H9 (cell line): ENCODE measurements around the gene TACC2. TPM values are rescaled to one million over a fixed set of nuclear protein-coding genes. Genes with fewer than 3 reads are reported as not detected.

ENCODE experiments used
- DNase-seq: peaks from one replicate; pipeline ENCODE4 v3.0.0-alpha.2; 2017
- H2AFZ ChIP-seq: one replicate; pipeline ENCODE4 v1.6.1; 2013; ENCODE audit warnings: mild to moderate bottlenecking, low read length, control low read depth, moderate library complexity
- H2AK5ac ChIP-seq: 2 replicates; pipeline ENCODE4 v1.6.1; 2013; ENCODE audit warnings: low read length, control low read depth, mixed read lengths; ENCODE audit not compliant: insufficient read length
- H2BK120ac ChIP-seq: one replicate; pipeline ENCODE4 v1.6.1; 2013; ENCODE audit warnings: low read depth, mild to moderate bottlenecking, low read length, control low read depth, inconsistent platforms; ENCODE audit not compliant: poor library complexity, severe bottlenecking
- H2BK12ac ChIP-seq: 2 replicates; pipeline ENCODE4 v1.6.1; 2013; ENCODE audit warnings: low read length, control low read depth, mixed read lengths, low read depth; ENCODE audit not compliant: insufficient read length
- H2BK15ac ChIP-seq: 2 replicates; pipeline ENCODE4 v1.6.1; 2013; ENCODE audit warnings: low read depth, low read length, control low read depth
- H2BK20ac ChIP-seq: one replicate; pipeline ENCODE4 v1.6.1; 2013; ENCODE audit warnings: low read depth, mild to moderate bottlenecking, low read length, control low read depth, inconsistent platforms; ENCODE audit not compliant: poor library complexity, severe bottlenecking
- H2BK5ac ChIP-seq: 2 replicates; pipeline ENCODE4 v1.6.1; 2013; ENCODE audit warnings: low read length, control low read depth, mixed read lengths; ENCODE audit not compliant: insufficient read length
- H3K14ac ChIP-seq: 2 replicates; pipeline ENCODE4 v1.6.1; 2013; ENCODE audit warnings: low read length, control low read depth; ENCODE audit not compliant: insufficient read depth
- H3K18ac ChIP-seq: 2 replicates; pipeline ENCODE4 v1.6.1; 2013; ENCODE audit warnings: low read depth, mild to moderate bottlenecking, mixed read lengths, low read length, control low read depth; ENCODE audit not compliant: insufficient read length
- H3K23ac ChIP-seq: 2 replicates; pipeline ENCODE4 v1.6.1; 2013; ENCODE audit warnings: low read length, control low read depth, mixed read lengths, low read depth; ENCODE audit not compliant: insufficient read length
- H3K23me2 ChIP-seq: 2 replicates; pipeline ENCODE4 v1.6.1; 2013; ENCODE audit warnings: low read depth, mild to moderate bottlenecking, mixed read lengths, low read length, control low read depth; ENCODE audit not compliant: insufficient read length, poor library complexity, severe bottlenecking
- H3K27ac ChIP-seq: 2 replicates; pipeline ENCODE4 v1.5.1; 2013; ENCODE audit warnings: low read length, control low read depth, mixed read lengths, low read depth; ENCODE audit not compliant: insufficient read length
- H3K27me3 ChIP-seq: 2 replicates; pipeline ENCODE4 v1.6.1; 2013; ENCODE audit warnings: low read length, control low read depth, inconsistent platforms; ENCODE audit not compliant: insufficient read depth
- H3K4ac ChIP-seq: 2 replicates; pipeline ENCODE4 v1.6.1; 2013; ENCODE audit warnings: low read depth, mild to moderate bottlenecking, control low read depth, inconsistent platforms, low read length, moderate library complexity
- H3K4me1 ChIP-seq: 2 replicates; pipeline ENCODE4 v1.6.1; 2013; ENCODE audit warnings: low read length, control low read depth, inconsistent platforms; ENCODE audit not compliant: insufficient read depth
- H3K4me2 ChIP-seq: 2 replicates; pipeline ENCODE4 v1.6.1; 2013; ENCODE audit warnings: low read length, control low read depth, mixed read lengths; ENCODE audit not compliant: insufficient read length, insufficient read depth
- H3K56ac ChIP-seq: 2 replicates; pipeline ENCODE4 v1.6.1; 2013; ENCODE audit warnings: low read depth, mild to moderate bottlenecking, mixed read lengths, low read length, control low read depth; ENCODE audit not compliant: insufficient read length
- H3K79me1 ChIP-seq: 2 replicates; pipeline ENCODE4 v1.6.1; 2013; ENCODE audit warnings: low read depth, mild to moderate bottlenecking, moderate library complexity, low read length, control low read depth, inconsistent platforms; ENCODE audit not compliant: insufficient read depth, poor library complexity, severe bottlenecking
- H3K79me2 ChIP-seq: 2 replicates; pipeline ENCODE4 v1.6.1; 2013; ENCODE audit warnings: low read length, control low read depth, inconsistent platforms; ENCODE audit not compliant: insufficient read depth
- H3K9ac ChIP-seq: 2 replicates; pipeline ENCODE4 v1.6.1; 2013; ENCODE audit warnings: low read length, control low read depth, mixed read lengths; ENCODE audit not compliant: insufficient read length; ENCODE audit errors: extremely low read depth
- H3K9me3 ChIP-seq: one replicate; pipeline ENCODE4 v1.6.1; 2013; ENCODE audit warnings: low read depth, low read length, inconsistent platforms; ENCODE audit not compliant: control insufficient read depth
- H3T11ph ChIP-seq: one replicate; pipeline ENCODE4 v1.6.1; 2013; ENCODE audit warnings: mild to moderate bottlenecking, low read length, control low read depth, inconsistent platforms
- H4K20me1 ChIP-seq: one replicate; pipeline ENCODE4 v1.6.1; 2013; ENCODE audit not compliant: control insufficient read depth, insufficient read length, insufficient read depth
- H4K5ac ChIP-seq: 2 replicates; pipeline ENCODE4 v1.6.1; 2013; ENCODE audit warnings: low read depth, mild to moderate bottlenecking, mixed read lengths, low read length, control low read depth; ENCODE audit not compliant: insufficient read length
- H4K8ac ChIP-seq: replicated peaks from 2 replicates; pipeline ENCODE4 v1.6.1; 2013; ENCODE audit warnings: low read length, control low read depth, mixed read lengths, low read depth; ENCODE audit not compliant: insufficient read length
- H4K91ac ChIP-seq: 2 replicates; pipeline ENCODE4 v1.6.1; 2013; ENCODE audit warnings: low read depth, mild to moderate bottlenecking, moderate library complexity, mixed read lengths, low read length, control low read depth; ENCODE audit not compliant: insufficient read length
- H3K27ac Mint-ChIP-seq, 3 experiments: 2 replicates in 2 of 3; 3 replicates in 1 of 3; pipeline ENCODE4 v1.8.0; 2020 to 2021; ENCODE audit warnings: mixed read lengths in 3 of 3, mild to moderate bottlenecking in 1 of 3, moderate library complexity in 1 of 3
- H3K27me3 Mint-ChIP-seq: 2 replicates; pipeline ENCODE4 v1.8.0; 2021; ENCODE audit warnings: low read depth, mild to moderate bottlenecking, moderate library complexity, mixed read lengths
- H3K36me3 Mint-ChIP-seq, 3 experiments: 2 replicates in 2 of 3; 3 replicates in 1 of 3; pipeline ENCODE4 v1.8.0; 2020 to 2021; ENCODE audit warnings: low read depth in 3 of 3, mixed read lengths in 3 of 3; ENCODE audit not compliant: insufficient read depth in 1 of 3
- H3K4me1 Mint-ChIP-seq, 2 experiments: 2 replicates each; pipeline ENCODE4 v1.8.0; 2020; ENCODE audit warnings: mixed read lengths in 2 of 2
- H3K4me3 Mint-ChIP-seq, 2 experiments: 2 replicates in 1 of 2; 3 replicates in 1 of 2; pipeline ENCODE4 v1.8.0; 2020 to 2021; ENCODE audit warnings: mild to moderate bottlenecking in 2 of 2, mixed read lengths in 2 of 2, moderate library complexity in 1 of 2
- H3K9me3 Mint-ChIP-seq, 2 experiments: 2 replicates in 1 of 2; 3 replicates in 1 of 2; pipeline ENCODE4 v1.8.0; 2020; ENCODE audit warnings: mild to moderate bottlenecking in 2 of 2, mixed read lengths in 2 of 2, moderate library complexity in 1 of 2
- WGBS: extraction: QIAGEN DNeasy Blood & Tissue Kit; methylation state at CpG from one replicate; pipeline ENCODE4 v1.1.7; 2013; ENCODE audit warnings: missing lambda C conversion rate, low lambda C conversion rate, mixed read lengths; ENCODE audit not compliant: insufficient read length; ENCODE audit errors: extremely low coverage; 5-methylcytosine and 5-hydroxymethylcytosine counted together
- total RNA-seq: library from RNA; stranded (reverse); gene quantifications from 2 replicates; pipeline ENCODE4 v1.2.1, GENCODE V29; 2021
- TF ChIP-seq, protein P1 (sequence below): fragments of 200-600 bp; sonication (generic); conservative IDR thresholded peaks from 3 replicates; pipeline ENCODE4 v1.8.0; 2021; ENCODE audit warnings: antibody characterized with exemption, mild to moderate bottlenecking

The TACC2 gene
- total RNA-seq, 1 experiment from 2014 or later: 58.1 TPM

DNA sequence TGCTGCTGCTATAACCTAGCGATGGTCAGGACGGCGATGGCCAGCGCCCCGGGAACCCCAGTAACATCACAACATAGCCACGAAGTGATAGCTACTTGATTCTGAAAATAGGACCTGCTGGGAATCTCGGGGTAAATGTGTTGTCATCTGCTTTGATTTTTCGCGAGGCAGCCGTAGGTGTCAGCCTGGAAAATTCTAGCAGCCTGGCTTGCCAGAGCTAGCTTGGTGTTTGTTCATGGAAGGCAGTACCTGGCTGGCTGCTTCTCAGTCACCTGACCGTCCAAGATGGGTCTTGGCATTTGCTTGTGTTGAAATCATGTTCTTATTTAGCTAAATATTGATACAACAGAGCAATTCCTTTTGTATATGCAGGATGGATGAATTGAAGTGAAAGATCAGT is 199.7 kb downstream of the TACC2 start:
- Histone ChIP-seq H3K23me2 (peaks cover 2% of the 10 kb centered on the region), H2AFZ (no peak overlapping the region), H3K27ac (no peak overlapping the region), H4K8ac (no peak overlapping the region), H4K91ac (no peak overlapping the region), H4K20me1 (no peaks in the 10 kb centered on the region), H3K9me3 (no peaks in the 10 kb centered on the region), H2BK5ac (no peak overlapping the region), H4K5ac (no peak overlapping the region), H3K9ac (no peak overlapping the region), H3K23ac (no peak overlapping the region), H2BK15ac (no peak overlapping the region), H3K27me3 (no peaks in the 10 kb centered on the region), H3K79me1 (peaks cover 5% of the 10 kb centered on the region), H3K18ac (no peak overlapping the region), H3K56ac (no peak overlapping the region), H3K4me2 (no peak overlapping the region), H3K4ac (no peak overlapping the region), H3K4me1 (peaks cover 10% of the 10 kb centered on the region; the same call in 1 of the 2 replicates), H2BK120ac (no peak overlapping the region), H2AK5ac (no peak overlapping the region), H2BK20ac (no peak overlapping the region), H2BK12ac (no peak overlapping the region), H3T11ph (no peak overlapping the region), H3K79me2 (peaks cover 25% of the 10 kb centered on the region; the same call in 1 of the 2 replicates), H3K14ac (no peak overlapping the region)
- peak overlapping the region in 2 of 3 experiments; percentile 14 to 92; a peak in 1 of 7 replicates for H3K27ac Mint-ChIP-seq
- H3K36me3 Mint-ChIP-seq: peaks cover 2 to 6% (median 3%) of the 10 kb centered on the region in 3 experiments; a peak in 3 of 7 replicates
- WGBS: no CpG with 5 or more reads among the region's 11 CpGs
- no peak overlapping the region for H3K4me3 Mint-ChIP-seq
- no peaks in the 10 kb centered on the region for H3K27me3 Mint-ChIP-seq
- H3K4me1 Mint-ChIP-seq: peaks cover 68 to 80% of the 10 kb centered on the region in 2 experiments
- TF ChIP-seq, protein P1, sequence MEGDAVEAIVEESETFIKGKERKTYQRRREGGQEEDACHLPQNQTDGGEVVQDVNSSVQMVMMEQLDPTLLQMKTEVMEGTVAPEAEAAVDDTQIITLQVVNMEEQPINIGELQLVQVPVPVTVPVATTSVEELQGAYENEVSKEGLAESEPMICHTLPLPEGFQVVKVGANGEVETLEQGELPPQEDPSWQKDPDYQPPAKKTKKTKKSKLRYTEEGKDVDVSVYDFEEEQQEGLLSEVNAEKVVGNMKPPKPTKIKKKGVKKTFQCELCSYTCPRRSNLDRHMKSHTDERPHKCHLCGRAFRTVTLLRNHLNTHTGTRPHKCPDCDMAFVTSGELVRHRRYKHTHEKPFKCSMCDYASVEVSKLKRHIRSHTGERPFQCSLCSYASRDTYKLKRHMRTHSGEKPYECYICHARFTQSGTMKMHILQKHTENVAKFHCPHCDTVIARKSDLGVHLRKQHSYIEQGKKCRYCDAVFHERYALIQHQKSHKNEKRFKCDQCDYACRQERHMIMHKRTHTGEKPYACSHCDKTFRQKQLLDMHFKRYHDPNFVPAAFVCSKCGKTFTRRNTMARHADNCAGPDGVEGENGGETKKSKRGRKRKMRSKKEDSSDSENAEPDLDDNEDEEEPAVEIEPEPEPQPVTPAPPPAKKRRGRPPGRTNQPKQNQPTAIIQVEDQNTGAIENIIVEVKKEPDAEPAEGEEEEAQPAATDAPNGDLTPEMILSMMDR: no peak
- DNase-seq: no peak
- no peaks in the 10 kb centered on the region; a peak in 1 of 5 replicates for H3K9me3 Mint-ChIP-seq
